GM04503 (cell line): ENCODE measurements around the gene TEX22.

Experiments
- DNase-seq: peaks from one replicate; pipeline ENCODE4 v3.0.0-alpha.2; 2012; ENCODE audit warnings: low read depth

Gene TEX22

DNA sequence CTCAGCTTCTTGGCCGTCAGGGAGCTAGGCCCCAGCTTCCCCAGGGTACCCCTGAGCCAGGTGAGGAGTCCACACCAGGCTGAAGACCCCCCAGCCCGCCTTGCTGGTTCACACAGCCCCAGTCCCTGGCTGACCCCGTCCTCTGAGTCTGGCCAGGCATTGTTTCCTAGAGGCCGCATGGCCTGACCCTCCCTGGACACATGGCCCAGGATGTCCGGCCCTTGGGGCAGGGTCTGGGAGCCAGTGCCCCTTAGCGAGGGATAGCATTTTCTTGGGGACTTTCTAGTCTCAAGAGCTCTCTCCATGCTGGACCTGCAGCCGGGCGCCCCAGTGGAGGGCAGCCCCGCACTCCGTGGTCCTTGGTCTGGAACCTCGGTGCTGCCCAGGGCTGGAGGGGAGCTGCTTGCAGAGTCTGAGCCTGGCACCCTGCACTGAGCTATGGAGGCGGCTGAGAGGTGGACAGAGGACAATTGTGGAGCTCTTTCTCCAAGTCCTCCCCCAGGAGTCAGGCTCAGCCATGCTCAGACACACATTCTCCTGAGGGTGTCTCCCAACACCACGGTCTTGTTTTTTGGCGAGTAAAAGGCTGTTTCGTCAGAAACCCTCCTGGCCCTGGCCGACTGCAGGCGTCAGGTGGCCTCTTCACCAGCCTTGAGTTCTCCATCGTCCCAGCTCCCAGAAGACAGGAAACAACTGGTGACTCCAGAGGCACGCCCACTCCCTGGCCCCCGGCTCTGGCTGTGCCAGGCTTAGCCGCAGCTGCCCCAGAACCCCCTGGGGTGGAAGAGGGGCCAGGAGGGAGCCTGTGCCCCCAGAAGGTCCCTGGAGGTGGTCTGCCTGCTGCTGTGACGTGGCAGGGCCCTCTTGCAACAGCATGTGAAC lies 58.6 kb downstream of the TEX22 start:
- DNase-seq: no peak

DNA sequence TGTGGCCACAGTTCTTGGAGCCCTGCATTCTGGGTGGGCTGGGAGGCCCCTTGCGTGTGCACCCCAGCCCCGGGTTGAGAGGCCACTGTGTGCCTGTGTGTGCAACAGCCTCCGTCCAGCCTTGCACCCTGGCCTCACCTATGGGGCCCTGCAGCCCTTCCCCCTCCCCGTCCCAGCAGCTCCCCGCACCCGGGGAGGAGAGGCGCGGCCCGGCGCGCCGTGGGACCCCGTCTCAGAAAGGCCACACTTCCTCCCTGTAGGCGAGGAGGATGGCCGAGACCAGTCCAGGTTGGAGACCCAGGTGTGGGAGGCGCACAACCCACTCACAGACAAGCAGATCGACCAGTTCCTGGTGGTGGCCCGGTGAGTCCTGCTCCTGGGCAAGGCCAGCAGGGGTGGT lies 59.7 kb downstream of the TEX22 start:
- DNase-seq: no peak

DNA sequence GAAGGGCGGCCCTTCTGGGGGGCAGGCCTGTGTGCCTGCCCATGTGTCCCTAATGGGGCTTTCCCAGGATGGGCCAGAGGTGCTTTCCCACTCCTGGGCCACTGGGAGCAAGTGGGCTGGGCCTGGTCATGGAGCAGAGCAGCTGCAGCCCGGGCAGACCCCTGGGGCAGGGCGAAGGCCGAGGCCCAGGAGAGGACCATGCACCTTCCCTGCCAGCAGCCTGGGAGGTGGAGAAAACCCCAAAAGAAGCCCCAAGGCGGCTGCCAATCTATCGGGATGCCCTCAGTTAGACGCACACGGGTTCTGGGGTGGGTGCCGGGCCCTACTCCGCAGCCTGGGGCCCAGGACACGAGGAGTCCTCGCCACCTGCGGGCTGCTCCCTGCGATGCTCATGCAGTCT lies 60.2 kb downstream of the TEX22 start:
- DNase-seq: no peak

DNA sequence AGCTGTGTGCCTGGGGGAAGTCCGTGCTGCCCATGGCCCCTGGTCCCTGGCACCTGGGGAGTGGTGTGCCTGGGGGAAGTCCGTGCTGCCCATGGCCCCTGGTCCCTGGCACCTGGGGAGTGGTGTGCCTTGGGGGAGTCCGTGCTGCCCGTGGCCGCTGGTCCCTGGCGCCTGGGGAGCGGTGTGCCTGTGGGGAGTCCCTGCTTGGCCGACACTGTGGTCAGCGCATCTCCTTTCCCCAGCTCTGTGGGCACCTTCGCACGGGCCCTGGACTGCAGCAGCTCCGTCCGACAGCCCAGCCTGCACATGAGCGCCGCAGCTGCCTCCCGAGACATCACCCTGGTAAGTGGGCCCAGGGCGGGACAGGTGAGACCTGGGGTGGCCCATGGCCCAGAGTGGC lies 61.8 kb downstream of the TEX22 start:
- DNase-seq: no peak

DNA sequence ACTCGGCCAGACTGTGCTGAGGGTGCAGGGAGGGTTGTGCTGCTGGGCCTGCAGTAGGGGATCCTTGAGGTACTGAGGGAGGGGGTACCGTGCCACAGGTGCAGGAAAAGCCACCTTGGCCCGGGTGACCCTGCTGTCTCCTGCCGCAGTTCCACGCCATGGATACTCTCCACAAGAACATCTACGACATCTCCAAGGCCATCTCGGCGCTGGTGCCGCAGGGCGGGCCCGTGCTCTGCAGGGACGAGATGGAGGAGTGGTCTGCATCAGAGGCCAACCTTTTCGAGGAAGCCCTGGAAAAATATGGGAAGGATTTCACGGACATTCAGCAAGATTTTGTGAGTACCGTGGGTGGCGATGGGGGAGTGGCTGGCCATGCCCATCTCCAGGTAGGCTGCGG lies 62.3 kb downstream of the TEX22 start:
- no peak for DNase-seq

DNA sequence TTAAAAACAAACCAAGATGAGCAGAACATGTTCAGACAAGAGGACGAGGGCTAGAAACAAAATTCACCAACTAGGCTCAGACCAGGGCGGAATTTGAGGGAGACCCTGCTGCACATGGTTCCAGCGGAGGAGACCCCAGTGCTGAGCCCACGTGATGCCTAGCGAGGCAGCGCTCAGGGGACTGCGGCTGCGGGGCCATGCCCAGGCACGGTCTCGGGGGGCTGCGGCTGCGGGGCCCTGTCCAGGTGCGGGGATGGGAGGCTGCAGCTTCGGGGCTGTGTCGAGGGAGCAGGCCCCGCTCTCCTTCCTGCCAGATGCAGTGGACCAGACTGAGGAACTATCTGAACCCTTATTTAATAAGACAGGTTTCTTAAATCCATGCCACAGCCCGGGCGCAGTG lies 63.6 kb downstream of the TEX22 start:
- no peak for DNase-seq
